AG04449 (cell line): Measurements from ENCODE around the gene ZKSCAN7.

ENCODE experiments used
- CTCF ChIA-PET: fragments of 350-600 bp; formaldehyde crosslinking; extraction: SDS; loops from one replicate; lab custom pipeline; 2021; ENCODE audit warnings: antibody characterized with exemption; lab: Yijun Ruan, JAX
- POLR2A ChIA-PET: fragments of 400-600, 350-600 bp; formaldehyde crosslinking; extraction: SDS; loops from one replicate; lab custom pipeline; 2020; ENCODE audit warnings: antibody characterized with exemption, inconsistent platforms; lab: Yijun Ruan, JAX
- DNase-seq: peaks from one replicate; pipeline ENCODE4 v3.0.0-alpha.2; 2010; ENCODE audit warnings: low read depth, low spot score
- H3K4me3 ChIP-seq: 2 replicates; pipeline ENCODE4 v1.5.1; 2011; ENCODE audit warnings: low read depth, mild to moderate bottlenecking, control low read depth, low read length
- TF ChIP-seq, protein P1 (sequence below): IDR thresholded peaks from one replicate; pipeline ENCODE4 v1.5.1; 2011; ENCODE audit warnings: mild to moderate bottlenecking, moderate library complexity, low read length, control low read depth, inconsistent platforms; ENCODE audit not compliant: insufficient read depth; ENCODE audit errors: missing control alignments

Gene ZKSCAN7

DNA sequence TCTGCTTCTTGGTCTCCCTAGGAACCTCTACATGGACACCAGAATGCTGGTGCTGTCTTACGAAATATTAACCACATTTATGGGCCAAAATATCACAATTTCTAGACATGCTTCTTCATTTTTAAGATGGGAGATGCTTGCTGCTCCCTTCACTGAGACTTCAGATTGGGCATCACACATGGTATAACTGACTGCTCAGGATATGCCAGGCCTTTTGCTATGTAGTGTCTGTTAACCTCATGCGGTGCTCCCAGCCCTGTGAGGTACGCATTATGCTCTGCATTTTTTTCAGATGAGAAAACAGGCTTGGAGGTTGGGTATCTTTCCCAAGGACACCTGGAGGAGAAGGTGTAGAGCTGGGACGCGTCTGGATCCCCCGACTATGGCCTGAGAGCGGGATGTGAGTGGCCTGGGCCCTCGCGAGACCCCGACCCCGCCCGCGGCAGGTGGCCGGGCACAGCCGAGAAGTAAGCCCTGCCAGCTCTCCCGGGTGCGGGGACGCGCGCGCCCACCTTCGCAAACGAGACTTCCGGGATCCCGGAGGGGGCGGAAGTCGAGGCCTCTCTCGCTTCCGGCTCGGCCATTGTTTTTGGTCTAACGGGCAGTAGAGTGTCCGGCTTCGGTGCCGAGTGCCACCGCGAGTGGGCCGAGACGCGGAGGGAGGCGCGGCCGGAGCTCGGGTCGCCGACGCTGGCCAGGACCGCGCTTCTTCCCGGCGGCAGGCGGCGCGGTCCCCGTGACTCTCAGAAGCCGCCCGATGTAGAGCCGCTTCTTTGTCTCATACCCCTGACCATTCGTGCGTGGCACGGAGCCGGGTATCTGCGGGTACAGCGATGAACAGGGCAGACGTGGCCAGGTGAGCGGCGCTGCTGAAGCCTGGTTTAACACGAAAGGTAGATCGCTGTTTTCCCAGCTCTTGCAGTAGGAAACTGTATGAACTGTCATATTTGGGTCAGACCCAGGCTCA lies at the start of gene ZKSCAN7:
Gene ZKSCAN7, plus strand, starts transcription at position 568 of the 967 bp plus-strand sequence. CDS start 1,855 bp downstream, outside the sequence.
- peak within 1 kb of the TSS; percentile 66 for H3K4me3 ChIP-seq
- TF ChIP-seq, protein P1, sequence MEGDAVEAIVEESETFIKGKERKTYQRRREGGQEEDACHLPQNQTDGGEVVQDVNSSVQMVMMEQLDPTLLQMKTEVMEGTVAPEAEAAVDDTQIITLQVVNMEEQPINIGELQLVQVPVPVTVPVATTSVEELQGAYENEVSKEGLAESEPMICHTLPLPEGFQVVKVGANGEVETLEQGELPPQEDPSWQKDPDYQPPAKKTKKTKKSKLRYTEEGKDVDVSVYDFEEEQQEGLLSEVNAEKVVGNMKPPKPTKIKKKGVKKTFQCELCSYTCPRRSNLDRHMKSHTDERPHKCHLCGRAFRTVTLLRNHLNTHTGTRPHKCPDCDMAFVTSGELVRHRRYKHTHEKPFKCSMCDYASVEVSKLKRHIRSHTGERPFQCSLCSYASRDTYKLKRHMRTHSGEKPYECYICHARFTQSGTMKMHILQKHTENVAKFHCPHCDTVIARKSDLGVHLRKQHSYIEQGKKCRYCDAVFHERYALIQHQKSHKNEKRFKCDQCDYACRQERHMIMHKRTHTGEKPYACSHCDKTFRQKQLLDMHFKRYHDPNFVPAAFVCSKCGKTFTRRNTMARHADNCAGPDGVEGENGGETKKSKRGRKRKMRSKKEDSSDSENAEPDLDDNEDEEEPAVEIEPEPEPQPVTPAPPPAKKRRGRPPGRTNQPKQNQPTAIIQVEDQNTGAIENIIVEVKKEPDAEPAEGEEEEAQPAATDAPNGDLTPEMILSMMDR = no peak
- CTCF ChIA-PET = interaction anchor here (0.8 to 1.0 kb wide), 2 partner anchors 22 to 231 kb away, joined by 3 read pairs; no protein-coding TSS in a partner anchor
- POLR2A ChIA-PET = interaction anchor here (1.3 kb wide), 1 partner anchor 30 kb away, joined by 5 read pairs; the partner anchor contains the start of gene ZNF660
- DNase-seq = no peak

DNA sequence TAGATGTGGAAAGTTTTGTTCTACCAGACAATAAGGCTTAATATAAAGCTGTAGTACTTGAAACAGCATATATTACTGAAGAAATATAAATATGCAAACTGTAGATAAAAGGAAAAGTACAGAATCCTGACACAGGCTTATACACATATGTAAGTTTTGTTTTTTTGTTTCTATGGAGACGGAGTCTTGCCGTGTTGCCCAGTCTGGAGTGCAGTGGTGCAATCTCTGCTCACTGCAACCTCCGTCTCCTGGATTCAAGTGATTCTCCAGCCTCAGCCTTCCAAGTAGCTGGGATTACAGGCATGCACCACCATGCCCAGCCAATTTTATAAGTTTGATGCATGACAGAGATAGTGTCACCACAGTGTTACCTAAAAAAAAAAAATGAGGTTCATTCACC lies 48.4 kb upstream of the ZKSCAN7 start:
- TF ChIP-seq, protein P1 = no peak
- H3K4me3 ChIP-seq = no peak overlapping the region
- DNase-seq = no peak
- ChIA-PET POLR2A (no interaction called here), CTCF (no interaction called here)

DNA sequence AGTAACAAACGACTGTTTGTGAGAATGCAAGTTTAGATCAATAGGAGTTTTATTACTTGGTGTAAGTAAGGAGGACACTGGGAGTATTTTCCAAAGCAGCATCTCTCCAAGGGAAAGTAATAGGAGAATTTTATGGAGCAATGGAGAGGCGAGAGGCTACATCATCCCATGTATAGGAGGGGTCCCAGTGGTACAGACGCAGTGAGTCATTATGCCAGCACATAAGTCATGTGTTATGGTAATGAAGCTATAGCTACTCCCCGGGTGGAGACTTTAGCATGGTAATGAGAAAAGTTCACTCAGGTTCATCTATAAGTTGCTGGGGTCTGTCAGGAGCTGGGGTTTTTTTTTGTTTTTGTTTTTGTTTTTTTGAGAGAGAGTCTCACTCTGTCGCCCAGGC lies 48.0 kb upstream of the ZKSCAN7 start:
- DNase-seq = no peak
- TF ChIP-seq, protein P1 = no peak
- ChIA-PET CTCF (no interaction called here), POLR2A (no interaction called here)
- H3K4me3 ChIP-seq = no peak overlapping the region

DNA sequence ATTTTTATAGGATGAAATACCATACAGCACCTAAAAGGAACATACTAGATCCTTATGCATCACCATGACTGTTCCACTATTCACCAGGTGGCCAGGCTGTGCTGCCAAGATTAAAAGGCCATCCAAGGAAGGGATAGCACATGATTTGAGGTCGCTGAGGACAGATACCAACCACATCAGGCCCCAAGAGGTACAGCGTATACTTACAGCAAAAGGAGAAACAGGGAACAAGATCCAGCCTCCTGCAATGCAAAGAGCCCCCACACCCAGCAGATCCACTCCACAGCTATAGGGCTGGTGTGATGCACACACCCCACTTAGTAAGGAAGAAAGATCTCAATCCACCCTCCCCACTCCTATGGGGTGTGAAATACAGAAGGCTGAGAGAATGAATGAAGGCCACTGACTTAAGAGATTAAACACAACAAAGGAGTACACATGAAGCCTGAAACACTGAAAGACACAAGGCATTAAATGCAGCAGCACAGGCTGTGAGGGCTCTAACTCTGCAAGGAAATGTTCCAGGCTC lies 45.5 kb upstream of the ZKSCAN7 start:
- no peak for DNase-seq
- ChIA-PET CTCF (no interaction called here), POLR2A (no interaction called here)
- H3K4me3 ChIP-seq = peak overlapping the region; percentile 70
- TF ChIP-seq, protein P1 = no peak

DNA sequence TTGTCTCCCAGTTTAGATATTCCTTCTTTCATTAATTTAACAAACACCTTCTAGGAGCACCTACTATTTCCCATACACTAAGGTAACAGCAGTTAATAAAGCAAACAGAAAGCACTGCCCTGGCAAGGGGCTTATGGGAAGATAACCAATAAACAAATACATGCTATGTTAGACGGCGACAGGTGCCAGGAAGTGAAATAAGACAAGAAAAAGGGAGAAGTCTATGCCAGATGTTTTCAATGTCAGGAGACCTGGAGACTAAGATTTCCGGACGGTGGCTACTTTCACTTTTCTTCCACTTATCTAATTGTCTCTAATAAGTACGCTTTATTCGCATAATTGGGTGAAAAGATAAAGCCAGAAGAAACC lies 45.0 kb upstream of the ZKSCAN7 start:
- no peak for DNase-seq
- POLR2A ChIA-PET = interaction anchor here (0.5 to 1.4 kb wide), 4 partner anchors 38 to 323 kb away, joined by 3 read pairs; partner anchors contain the start of gene ZNF197
- peak overlapping the region; percentile 70 for H3K4me3 ChIP-seq
- CTCF ChIA-PET = interaction anchor here (1.3 kb wide), 1 partner anchor 12 kb away, joined by 3 read pairs; no protein-coding TSS in a partner anchor
- TF ChIP-seq, protein P1 = no peak

DNA sequence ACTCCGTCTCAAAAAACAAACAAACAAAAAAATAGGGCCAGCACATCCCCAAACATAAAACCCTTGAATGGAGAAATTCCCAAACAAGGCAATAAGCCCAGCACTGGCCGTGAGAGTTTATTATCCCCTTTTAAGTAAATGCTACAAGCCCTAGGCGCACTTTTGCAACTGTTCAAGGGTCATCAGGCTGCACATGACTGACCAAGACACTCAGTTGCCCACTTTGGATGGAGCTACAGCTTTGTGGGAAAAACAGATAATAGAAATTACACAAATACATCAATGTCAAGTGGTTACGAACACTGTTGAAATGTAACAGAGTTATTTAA lies 43.8 kb upstream of the ZKSCAN7 start:
- no peak for DNase-seq
- ChIA-PET CTCF (interaction anchor here (0.9 to 2.1 kb wide), 4 partner anchors 13 to 187 kb away, joined by 3 to 12 read pairs (median 7); no protein-coding TSS in a partner anchor), POLR2A (interaction anchor here (0.6 to 1.4 kb wide), 2 partner anchors 39 to 1000 kb away, joined by 3 read pairs; no protein-coding TSS in a partner anchor)
- peak overlapping the region; percentile 70 for H3K4me3 ChIP-seq
- TF ChIP-seq, protein P1 = no peak
